Colonic mucosa (tissue), 4 donors: ENCODE results near the gene LHX3. TPM values are rescaled to one million over a fixed set of nuclear protein-coding genes. Genes with fewer than 3 reads are reported as not detected.

Source experiments
- DNase-seq: peaks from one replicate; pipeline ENCODE4 v3.0.0-alpha.2; 2020
- H3K27ac ChIP-seq: fragments of 200-600 bp; one replicate; pipeline ENCODE4 v1.8.0; 2021
- H3K27me3 ChIP-seq: fragments of 200-600 bp; one replicate; pipeline ENCODE4 v1.8.0; 2021
- H3K36me3 ChIP-seq: fragments of 200-600 bp; one replicate; pipeline ENCODE4 v1.8.0; 2021
- H3K4me1 ChIP-seq: fragments of 200-600 bp; one replicate; pipeline ENCODE4 v1.8.0; 2021; ENCODE audit warnings: mild to moderate bottlenecking
- H3K4me3 ChIP-seq: fragments of 200-600 bp; one replicate; pipeline ENCODE4 v1.8.0; 2021
- H3K9ac ChIP-seq, 2 donors: one replicate each; pipeline ENCODE4 v1.7.0; 2013; ENCODE audit warnings: control low read depth in 2 of 2, low read depth in 2 of 2, low read length in 2 of 2
- H3K9me3 ChIP-seq: fragments of 200-600 bp; one replicate; pipeline ENCODE4 v1.8.0; 2021
- CTCF ChIP-seq: fragments of 200-600 bp; IDR thresholded peaks from one replicate; pipeline ENCODE4 v1.8.0; 2022; ENCODE audit warnings: antibody characterized with exemption, mild to moderate bottlenecking
- intact Hi-C: fragments of 100-400 bp; cut with DNase I; formaldehyde crosslinking; loops from one replicate; pipeline ENCODE4 v1.14.1; 2022
- total RNA-seq, 2 donors: library from RNA; stranded (reverse); fragmentation: NEBNext Ultra II Directional in 1 of 2; extraction: Animal tissue kit (Norgen Biotek cat#: 25700) in 1 of 2; gene quantifications; one replicate each; pipeline ENCODE4 v1.2.1, GENCODE V29; 2021
- donor health status: healthy.
- donor health status: DM: no; HTN: no; CAD: no.
- donor health status: DM: no; HTN: no; CAD: no.

LHX3 gene
- total RNA-seq, 2 donors from 2014 or later: not detected

GRCh38 chr9:136216541-136217244 lies 11.8 kb upstream of the LHX3 start:
- TF ChIP-seq CTCF: no peak
- Histone ChIP-seq H3K27me3 (no peaks in the 10 kb centered on the region), H3K4me1 (no peaks in the 10 kb centered on the region), H3K36me3 (no peaks in the 10 kb centered on the region), H3K9me3 (no peaks in the 10 kb centered on the region), H3K27ac (no peak overlapping the region), H3K4me3 (no peak overlapping the region), H3K9ac (no peak overlapping the region)
- intact Hi-C loops: no loop called here
- no peak for DNase-seq

DNA sequence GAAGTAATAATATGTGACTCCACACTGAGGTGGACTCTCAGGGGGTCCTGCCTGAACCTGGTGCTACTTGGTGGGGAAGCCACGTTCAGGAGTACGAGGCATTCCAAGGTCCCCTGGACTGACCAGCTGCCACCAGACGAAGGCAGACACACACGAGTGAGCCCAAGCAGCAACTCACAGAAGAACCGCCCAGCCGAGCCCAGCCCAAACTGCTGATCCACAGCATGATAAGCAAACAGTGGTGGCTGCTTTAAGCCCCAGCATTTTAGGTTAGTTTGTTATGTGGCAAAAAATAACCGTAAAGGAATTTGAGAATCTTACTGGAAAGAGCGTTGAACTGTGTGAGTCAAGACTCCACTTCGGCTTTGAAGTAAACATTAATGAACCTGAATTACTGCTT lies 8.8 kb upstream of the LHX3 start:
- no peak overlapping the region for H3K27ac ChIP-seq
- H3K27me3 ChIP-seq: no peaks in the 10 kb centered on the region
- no peaks in the 10 kb centered on the region for H3K36me3 ChIP-seq
- no peak overlapping the region for H3K4me3 ChIP-seq
- H3K9me3 ChIP-seq: no peaks in the 10 kb centered on the region
- no peak for TF ChIP-seq CTCF
- no peak for DNase-seq
- H3K4me1 ChIP-seq: no peaks in the 10 kb centered on the region
- intact Hi-C loops: no loop called here
- no peak overlapping the region for H3K9ac ChIP-seq

DNA sequence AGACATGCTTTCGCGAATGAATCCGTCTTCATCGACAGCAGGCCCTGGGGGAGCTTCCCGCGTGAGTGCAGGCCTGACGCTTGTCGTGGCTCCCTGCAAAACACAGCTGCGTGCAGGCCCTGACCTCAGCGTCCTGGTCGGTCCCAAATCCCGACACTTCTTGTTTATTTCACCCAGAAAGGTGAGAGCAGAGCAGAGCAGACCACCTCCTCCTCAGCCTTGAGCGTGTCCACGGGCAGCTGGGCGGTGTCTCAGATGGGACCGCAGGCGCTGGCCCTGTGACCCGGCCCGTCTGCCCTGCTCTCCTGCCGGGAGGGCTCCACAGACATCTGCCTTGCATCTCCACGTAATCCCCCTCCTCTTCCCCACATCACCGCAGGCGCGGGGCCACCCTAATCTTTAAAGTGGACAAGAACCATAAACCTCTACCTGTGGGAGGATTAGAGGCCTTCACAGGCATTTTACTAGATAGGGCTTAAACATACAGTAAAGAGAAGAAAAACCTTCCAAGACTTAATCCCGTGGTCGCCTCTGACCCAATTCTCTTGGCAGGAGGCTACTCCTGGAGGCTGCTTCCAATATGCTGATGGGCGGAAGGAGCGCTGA lies 7.5 kb upstream of the LHX3 start:
- H3K9me3 ChIP-seq: no peaks in the 10 kb centered on the region
- no peak overlapping the region for H3K27ac ChIP-seq
- no peak for TF ChIP-seq CTCF
- H3K9ac ChIP-seq: no peak overlapping the region
- intact Hi-C loops: no loop called here
- no peaks in the 10 kb centered on the region for H3K27me3 ChIP-seq
- H3K4me3 ChIP-seq: no peak overlapping the region
- no peaks in the 10 kb centered on the region for H3K4me1 ChIP-seq
- DNase-seq: no peak
- H3K36me3 ChIP-seq: no peaks in the 10 kb centered on the region

GRCh38 chr9:136211441-136212344 lies 6.8 kb upstream of the LHX3 start:
- DNase-seq: no peak
- intact Hi-C loops: no loop called here
- Histone ChIP-seq H3K27me3 (no peaks in the 10 kb centered on the region), H3K4me1 (no peaks in the 10 kb centered on the region), H3K4me3 (no peak overlapping the region), H3K9ac (no peak overlapping the region), H3K36me3 (no peaks in the 10 kb centered on the region), H3K9me3 (no peaks in the 10 kb centered on the region), H3K27ac (no peak overlapping the region)
- no peak for TF ChIP-seq CTCF

DNA sequence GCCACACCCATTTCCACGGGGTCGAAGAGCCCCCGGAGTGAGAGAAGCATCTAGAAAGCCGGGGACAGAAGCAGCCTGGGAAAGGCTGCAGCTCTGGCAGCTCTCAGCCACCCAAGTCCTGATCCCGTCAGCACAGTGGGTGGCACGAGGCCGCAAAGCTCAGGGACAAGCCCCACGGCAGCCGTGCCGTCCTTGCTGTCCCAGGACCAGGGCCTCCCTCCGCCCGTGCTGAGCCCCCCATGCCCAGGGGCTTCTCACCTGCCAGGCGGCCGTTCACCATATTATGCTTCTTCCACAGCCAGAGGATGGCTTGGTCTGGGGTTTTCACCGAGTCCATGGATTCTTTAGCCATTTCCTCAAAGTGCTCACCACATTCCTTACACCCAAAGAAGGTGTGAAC lies 6.1 kb upstream of the LHX3 start:
- Histone ChIP-seq H3K27ac (no peak overlapping the region), H3K36me3 (no peaks in the 10 kb centered on the region), H3K4me3 (no peak overlapping the region), H3K9me3 (no peaks in the 10 kb centered on the region), H3K9ac (no peak overlapping the region), H3K27me3 (no peaks in the 10 kb centered on the region), H3K4me1 (no peaks in the 10 kb centered on the region)
- intact Hi-C loops: no loop called here
- DNase-seq: no peak
- TF ChIP-seq CTCF: no peak
